GM18909 (cell line): ENCODE data around the gene ARHGAP8.

ENCODE experiments used
- ATAC-seq: cut with Tn5 transposase; IDR thresholded peaks from one replicate; pipeline ENCODE4 v1.9.1; 2021; ENCODE audit warnings: mild to moderate bottlenecking; ENCODE audit not compliant: unreplicated experiment, poor library complexity

The ARHGAP8 gene

GRCh38 chr22:44880610-44881290 lies 128.4 kb downstream of the ARHGAP8 start:
- no peak for ATAC-seq

GRCh38 chr22:44881624-44882023 lies 129.2 kb downstream of the ARHGAP8 start:
- no peak for ATAC-seq

GRCh38 chr22:44882226-44882905 lies 130.0 kb downstream of the ARHGAP8 start:
- ATAC-seq: no peak

DNA sequence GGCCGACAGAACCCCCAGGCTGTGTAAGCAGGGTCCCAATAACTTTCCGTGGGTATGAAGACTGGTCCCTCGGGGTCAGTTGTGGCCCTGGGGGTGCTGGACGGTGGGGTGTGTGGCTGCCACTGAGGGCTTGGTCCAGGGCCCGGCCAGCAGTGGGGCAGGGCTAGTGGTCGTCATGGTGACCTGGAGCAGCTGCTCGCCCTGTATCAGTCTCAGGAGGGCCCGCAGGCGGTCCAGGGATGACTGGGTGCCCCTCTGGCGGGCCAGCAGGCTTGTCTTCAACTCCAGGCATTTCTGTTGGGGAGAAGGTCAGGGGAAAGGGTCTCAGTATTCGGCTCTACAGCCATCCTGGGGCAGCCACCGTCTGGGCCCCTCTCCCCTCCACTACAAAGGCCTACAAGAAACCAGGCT lies 130.6 kb downstream of the ARHGAP8 start:
- ATAC-seq: no peak

- no peak for ATAC-seq
Measured at GRCh38 chr22:44884562-44884961, 132.2 kb downstream of the ARHGAP8 start.

DNA sequence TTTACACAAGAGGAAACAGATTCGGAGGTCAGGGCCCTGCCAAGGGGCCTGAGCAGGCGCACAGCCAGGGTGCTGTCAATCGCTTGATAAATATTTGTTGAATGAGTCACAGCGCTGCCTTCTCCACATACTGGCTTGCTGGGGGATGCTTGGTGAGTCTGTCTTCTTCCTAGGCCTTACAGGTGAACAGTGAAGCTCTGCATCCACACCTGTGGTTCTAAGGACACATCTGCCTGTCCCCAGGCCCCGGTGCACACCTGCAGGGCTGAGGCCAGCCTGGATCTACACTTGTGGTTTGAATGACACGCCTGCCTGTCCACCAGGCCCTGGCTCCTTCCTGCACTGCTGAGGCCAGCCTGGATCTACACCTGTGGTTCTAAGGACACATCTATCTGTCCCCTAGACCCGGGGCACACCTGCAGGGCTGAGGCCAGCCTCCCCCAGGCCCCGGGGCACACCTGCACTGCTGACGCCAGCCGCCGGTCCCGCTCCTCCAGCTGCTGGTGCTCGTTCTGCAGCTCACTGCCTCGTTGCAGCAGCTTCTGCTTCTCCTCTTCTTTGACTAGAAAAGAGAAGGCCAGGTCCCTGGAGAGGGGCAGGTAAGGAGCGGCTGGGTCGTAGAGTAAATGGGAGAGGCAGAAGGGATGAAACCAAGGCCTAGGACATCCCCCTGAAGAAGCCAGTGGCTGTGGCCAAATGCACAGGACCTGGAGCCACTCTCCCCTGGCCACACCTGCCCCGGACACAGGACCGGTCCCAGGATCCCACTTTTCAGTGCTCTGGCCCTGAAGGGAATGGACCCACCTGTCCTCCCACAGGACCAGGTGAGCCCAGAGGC lies 132.8 kb downstream of the ARHGAP8 start:
- ATAC-seq: no peak

- ATAC-seq: no peak
Measured at GRCh38 chr22:44885806-44886360, 133.5 kb downstream of the ARHGAP8 start.

DNA sequence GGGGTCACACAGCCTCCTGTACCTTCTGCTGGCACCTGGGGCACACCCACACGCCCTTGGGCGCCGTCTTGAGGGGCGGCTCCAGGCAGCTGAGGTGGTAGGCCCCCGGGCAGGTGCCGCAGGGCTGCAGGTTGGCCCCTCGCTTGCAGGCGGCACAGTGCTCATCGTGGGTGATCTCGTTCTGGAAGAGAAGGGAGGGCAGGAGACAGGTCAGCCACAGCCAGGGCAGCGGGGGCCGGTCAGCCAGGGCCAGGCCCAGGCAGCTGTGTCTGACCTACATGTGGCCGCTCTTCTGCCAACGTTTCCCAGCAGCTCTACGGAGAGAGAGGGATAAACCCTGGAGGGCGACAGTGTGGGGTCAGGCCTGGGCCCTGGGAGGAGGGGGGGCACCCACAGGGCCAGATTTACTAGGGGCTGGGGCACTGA lies 135.6 kb downstream of the ARHGAP8 start:
- no peak for ATAC-seq

DNA sequence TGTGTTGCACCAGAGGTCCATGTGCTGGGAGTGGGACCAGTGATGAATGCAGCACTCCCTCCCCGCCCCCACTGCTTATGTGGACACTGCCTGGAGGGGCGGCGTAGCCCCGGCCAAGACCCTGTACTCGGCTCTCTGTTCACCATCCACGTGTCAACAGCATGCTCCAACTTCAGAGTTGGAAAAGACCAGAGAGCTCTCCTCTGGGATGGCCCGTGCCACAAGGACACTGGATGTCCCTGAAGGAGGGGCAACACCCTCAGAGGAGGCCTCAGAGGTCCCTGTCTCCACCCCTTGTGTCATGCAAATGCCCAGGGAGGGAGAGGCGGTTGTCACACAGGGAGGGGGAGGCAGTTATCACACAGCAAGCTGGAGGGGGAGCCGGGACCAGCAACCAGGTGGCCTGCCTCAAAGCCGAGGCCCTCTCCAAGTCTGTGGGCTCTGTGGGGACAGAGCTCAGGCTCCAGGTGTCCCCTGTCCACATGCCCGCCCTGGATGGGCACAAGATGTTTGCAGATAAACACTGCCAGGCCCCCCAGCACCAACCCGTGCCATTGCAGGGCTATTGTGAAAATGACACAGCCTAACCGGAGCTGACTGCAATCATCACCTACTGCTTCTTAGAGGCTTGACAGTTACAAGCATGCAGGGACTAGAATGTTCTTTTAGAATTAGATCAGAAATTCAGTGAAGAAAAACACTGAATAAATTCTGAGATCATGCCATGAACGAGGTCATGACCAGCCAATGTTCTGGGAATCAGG lies 136.3 kb downstream of the ARHGAP8 start:
- ATAC-seq: no peak

DNA sequence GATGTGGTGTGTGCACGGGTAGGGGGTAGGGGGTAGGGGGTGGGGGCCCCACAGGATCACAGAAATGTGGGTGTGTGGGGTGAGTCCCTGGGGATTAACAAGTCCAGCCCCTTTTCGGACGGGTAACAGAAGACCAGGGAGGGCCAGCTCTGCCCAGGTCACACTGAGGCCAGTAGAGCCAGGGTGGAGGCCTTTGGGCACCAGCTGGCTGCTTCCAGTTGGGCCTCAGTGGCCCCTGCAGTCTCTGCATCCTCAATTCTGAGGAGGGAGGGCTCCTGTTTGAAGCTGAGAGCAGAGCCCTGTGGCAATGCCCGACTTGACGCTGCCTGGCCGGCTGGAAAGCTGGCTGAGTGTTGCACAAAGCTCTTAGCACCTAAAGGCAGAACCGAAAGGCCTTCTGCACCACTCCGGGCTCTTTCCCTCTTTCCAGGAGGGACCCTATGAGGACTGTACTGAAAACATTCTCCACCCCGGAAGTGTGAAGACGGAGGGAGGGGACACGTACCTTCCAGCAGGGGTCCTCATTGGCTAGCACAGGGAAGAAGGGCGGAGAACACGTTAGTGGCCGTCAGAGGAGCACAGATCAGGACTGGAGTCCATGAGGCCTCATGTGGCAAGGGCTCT lies 137.0 kb downstream of the ARHGAP8 start:
- no peak for ATAC-seq

DNA sequence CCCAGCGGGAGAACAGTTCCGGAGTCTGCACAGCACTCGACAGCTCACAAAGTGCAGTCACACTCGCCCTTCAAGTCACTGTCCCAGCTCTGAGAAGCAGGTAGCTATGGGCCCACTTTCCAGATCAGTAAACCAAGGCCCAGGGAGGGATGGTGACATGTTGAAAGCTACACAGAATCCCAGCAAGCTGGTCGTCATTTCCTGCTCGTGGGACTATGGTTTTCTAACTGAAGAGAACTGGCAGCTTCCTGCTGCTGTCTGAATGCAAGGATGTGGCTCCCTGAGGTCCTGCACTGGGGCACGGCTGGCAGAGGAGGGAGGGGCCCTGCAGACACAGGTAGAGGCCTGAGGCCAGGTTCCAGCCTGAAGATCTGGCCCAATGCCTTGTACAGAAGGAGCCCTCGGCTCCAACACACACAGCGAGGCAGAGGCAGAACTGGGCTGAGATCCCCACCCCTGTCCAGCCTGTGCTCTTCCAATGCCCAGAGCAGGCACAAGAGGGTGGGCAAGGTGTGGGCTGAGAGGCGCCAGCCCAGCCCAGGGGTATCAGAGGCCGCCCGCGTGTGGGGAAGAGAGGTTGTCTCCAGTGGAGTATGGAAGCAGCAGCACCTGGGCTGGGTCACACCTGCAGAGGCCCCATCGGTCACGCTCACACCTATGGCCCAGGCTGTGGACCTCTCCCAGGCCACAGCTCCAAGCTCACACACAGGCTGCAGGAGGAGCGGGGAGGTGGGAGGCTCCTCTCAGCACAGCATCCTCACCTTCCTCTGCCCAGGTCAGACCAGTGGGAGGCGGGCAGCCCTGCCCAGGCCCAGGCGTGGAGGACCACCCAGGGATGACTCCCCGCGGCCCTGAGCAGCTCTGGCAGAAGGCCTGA lies 138.3 kb downstream of the ARHGAP8 start:
- ATAC-seq: no peak

GRCh38 chr22:44891293-44891747 lies 138.9 kb downstream of the ARHGAP8 start:
- ATAC-seq: no peak

DNA sequence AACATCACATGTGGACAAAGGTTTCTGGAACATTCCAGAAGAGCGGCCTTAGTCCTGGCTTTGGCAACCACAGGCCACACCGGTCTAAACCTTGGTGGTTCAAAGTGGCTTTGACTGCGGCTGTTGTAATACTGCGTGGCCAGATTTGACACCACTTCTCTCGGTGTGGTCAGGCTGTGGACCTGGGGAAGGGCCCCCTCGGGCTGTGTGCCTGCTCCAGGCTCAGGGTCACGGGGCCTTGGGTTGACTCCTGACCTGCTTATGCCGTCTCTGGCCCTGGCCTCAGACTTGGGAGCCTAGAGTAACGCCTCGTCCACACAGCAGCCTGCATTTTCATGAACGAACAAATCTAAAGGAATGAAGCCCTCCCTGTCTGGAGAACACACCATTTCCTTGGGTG lies 139.4 kb downstream of the ARHGAP8 start:
- no peak for ATAC-seq

DNA sequence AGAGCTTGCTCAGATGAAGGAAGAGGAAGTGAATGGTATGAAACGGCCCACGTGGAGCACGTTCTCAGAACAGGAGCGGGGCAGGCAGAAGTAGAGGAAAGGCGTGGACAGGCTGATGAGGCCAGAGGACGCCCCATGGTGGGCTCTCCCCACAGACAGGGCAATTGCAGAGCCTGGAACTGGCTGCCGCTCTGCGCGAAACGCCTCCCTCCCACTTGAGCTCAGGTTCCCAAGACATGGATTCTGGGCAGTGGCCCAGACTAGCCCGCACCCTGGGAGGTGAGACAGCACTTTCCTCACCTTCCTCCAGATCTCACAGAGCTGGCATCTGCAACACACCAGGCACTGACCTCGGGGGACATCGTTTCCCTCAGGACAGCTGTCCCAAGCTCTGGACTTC lies 139.9 kb downstream of the ARHGAP8 start:
- no peak for ATAC-seq

- no peak for ATAC-seq
Measured at GRCh38 chr22:44892803-44893730, 140.7 kb downstream of the ARHGAP8 start.

- ATAC-seq: no peak
Measured at GRCh38 chr22:44893731-44894080, 141.3 kb downstream of the ARHGAP8 start.

GRCh38 chr22:44894321-44894720 lies 141.9 kb downstream of the ARHGAP8 start:
- no peak for ATAC-seq

GRCh38 chr22:44894782-44895181 lies 142.4 kb downstream of the ARHGAP8 start:
- no peak for ATAC-seq
